Measurements from ENCODE around the gene PDZD8.
"Not testable (repeated sequence)": the region's sequence is repeated elsewhere in the genome, so short reads cannot be mapped to it uniquely, and the experiment has no call there.

Gene PDZD8

DNA sequence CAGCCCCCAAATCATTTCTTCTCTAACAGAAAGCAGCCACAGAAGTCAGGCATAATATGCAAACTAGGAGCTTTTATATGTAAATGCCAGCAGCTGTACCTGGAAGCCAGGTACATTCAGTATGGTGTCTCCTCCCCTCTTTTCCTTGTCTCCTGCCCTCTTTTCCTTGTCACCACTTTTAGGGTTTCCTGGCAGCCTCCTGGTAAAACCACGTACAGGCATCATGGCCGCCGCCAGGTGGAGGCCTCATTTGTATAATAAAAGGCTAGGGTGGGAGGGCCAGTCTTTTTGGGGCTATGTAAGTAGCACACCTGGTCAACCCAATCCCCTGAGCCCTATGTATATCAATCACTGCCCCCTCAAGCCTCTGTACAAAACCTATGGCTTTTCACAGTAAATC, 28.7 kb downstream of the PDZD8 start:
- DNase-seq = no peak

DNA sequence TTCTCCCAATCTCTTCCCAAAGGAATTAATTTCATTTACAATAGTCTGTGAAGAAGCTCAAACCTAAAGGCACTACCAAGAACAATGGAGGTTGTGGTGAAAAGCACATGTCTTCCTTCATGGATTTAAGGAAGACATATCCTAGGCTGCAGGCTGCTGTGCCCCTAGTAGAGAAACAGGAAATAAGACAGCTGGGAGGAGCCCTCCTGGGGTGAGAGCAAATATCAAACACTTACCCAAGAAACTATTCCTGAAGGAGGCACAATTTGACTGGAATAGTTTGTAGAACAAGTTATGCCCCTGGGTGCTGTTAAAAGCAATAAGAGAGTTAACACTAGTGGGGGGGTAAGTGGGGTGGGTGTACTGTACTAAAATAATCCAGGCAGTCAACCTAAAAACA, 30.1 kb downstream of the PDZD8 start:
- DNase-seq = no peak

GRCh38 chr10:117342641-117343040, 32.6 kb downstream of the PDZD8 start:
- DNase-seq = no peak

- DNase-seq = no peak
Observed at GRCh38 chr10:117341061-117341460, 34.2 kb downstream of the PDZD8 start.

DNA sequence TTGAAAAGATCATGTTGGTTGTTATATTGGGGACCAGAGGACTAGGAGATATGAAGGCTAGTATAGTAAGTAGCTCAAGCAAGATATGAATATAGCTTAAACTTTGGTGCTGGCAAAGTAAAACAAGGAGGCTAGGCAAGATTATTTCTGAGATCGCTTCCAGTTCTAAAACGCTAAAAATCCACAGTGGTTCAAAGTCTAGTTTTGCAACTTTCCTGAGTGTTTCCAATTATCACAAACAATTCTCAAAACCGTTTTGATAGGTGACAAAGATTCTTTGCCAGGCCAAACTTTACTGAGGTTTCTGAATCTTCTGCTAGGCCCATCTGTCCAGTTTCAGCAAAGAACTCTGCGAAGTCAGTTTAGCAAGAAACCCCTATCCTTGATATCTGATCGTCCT, 35.3 kb downstream of the PDZD8 start:
- no peak for DNase-seq

- DNase-seq = no peak
Observed at GRCh38 chr10:117339578-117339977, 35.7 kb downstream of the PDZD8 start.

DNA sequence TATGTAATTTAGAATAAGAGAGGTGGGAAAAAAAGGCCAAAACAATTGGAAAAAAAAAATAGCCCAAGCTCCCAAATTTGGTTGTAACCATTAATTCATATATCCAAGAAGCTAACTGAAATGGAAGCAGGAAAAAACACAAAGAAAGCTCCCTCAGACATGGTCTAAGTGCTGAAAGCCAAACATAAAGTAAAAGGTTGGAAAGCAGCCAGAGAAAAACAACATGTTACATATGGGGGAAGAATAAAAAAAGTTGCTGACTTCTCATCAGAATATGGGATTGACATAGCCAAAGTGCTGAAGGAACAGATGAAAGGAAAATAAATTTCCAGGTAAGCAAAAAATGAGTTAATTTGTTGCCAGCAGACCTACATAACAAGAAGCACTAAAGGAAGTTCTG, 40.3 kb downstream of the PDZD8 start:
- DNase-seq = no peak

DNA sequence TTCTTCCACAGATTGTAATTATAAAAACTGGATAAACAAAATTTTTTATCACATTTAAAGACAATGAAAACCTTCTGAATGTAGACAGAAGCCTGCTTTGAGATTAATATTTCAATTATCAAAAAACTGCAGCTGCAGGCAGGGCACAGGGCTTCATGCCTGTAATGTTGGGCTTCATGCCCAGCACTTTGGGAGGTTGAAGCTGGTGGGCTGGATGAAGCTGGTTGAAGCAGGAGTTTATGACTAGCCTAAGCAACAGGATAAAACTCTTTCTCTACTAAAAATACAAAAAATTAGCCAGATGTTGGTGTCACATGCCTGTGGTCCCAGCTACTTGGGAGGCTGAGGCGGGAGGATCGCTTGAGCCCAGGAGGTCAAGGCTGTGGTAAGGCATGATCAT, 41.2 kb downstream of the PDZD8 start:
- DNase-seq = no peak

DNA sequence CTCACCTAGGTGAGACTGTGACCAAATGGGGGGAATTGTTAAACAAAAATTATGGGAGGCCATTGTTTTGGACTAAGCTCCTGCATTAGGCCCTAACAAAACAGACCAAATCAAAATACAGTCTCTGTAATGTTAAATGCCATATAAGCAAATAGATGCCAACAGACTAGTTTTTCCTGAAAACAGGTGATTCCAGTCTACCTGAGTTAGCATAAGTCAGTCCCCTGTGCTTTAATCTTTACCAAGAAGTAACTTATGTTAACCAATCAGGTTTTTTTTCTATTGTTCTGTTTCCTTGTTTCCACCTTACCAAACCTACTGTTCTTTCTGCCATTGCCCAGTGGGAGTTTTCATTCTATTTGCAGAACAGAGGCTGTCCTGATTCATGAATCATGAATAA, 48.0 kb downstream of the PDZD8 start:
- DNase-seq = no peak

- DNase-seq = no peak
Observed at GRCh38 chr10:117324367-117324766, 50.9 kb downstream of the PDZD8 start.

- DNase-seq = no peak
Observed at GRCh38 chr10:117322260-117322659, 53.0 kb downstream of the PDZD8 start.

DNA sequence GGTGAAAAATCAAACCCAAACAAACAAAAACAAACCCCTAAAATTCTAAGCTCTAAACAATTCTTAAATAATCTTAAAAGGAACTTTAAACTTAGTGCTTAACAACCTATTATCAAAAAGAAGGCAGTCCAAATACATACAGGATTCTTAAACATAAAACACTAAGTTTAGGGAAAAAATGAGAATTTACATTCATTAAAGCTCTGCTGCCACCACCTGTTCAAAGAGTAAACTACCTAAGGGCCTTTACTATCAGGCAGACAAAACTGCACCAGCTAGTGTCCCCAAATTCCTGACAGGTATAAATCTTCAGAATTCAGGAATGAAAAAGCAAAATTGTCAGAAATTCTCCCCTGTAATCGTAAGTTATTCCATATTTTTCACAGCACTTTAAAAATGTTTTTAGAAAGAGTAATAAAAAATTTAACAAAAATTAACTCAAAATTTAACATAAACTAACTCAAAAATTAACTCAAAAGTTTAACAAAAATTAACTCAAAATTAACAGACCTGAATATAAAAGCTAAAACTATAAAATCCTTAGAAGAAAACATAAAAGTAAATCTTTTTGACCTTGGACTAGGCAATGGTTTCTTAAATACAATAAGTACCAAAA, 55.1 kb downstream of the PDZD8 start:
- DNase-seq = no peak

DNA sequence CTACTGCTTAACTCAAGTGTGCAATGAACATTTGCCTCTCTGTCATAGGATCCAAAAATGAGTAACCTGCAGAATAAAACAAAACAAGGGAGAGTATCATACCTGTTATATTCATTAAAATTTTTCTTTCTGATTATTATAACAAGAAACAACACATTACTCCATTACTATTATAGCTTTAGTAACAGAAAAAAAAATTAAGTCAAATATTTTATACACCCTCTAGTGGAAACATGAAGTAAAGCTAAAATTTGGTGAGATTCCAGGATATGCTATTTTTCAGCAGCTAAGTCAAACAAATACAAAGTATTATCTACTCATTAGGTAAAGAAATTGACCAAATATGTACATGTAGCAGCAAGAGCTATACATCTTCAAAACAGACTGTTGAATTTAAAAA, 56.3 kb downstream of the PDZD8 start:
- no peak for DNase-seq

DNA sequence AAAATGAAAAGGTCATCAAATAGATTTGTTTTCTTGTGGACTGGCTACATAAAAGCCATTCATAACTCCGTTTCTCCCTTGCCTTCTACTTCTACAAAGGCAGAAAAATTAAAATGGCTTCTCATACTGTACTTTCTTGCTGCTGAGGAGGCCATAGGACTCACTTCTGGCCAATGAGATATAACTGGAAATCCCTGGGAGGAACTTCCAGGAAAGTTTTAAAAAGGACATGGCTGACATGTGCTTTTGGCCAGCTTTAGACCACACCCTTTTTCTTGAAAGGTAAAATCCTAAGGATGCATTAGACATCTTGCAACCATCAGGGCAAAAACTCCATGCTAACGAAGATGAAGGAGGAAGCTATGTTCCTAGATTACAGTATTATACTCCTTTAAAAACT, 58.5 kb downstream of the PDZD8 start:
- no peak for DNase-seq

- DNase-seq = no peak
Observed at GRCh38 chr10:117313641-117314040, 61.6 kb downstream of the PDZD8 start.

DNA sequence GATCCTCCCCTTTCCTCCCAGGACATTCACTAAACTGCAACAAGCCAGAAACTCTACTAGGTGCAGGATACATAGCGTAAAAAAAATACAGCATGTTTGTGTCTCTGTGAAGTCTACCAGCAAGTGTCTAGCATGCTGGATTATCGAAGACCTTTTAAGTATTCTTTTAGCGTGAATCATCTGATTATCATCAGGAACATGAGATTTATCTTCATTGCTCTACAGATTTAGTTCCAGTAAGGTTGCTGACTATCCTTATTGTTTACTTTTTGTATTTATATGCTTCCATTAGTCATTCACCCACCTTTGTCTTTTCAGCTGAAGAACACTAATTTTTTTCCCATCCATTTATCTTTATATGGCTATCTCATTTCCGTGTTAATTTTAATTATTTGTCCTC, 62.8 kb downstream of the PDZD8 start:
- DNase-seq = no peak

DNA sequence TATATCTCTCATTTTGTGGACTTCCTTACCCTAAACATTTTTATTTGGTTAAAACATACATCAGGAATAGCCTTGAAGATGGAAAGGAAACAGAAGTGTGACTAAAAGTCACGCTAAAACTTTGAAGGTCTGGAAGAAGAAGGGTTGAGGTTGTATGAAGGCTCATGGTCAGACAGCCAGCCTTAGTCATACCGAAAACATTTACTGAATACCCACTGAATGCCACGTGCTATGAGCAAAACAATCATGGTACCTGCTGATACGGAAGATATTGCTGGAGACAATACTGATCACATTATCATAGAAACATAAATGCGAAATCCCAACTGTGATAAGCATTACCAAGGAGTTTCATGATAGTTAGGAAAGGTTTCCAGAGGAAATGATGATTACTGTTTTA, 64.0 kb downstream of the PDZD8 start:
- no peak for DNase-seq

DNA sequence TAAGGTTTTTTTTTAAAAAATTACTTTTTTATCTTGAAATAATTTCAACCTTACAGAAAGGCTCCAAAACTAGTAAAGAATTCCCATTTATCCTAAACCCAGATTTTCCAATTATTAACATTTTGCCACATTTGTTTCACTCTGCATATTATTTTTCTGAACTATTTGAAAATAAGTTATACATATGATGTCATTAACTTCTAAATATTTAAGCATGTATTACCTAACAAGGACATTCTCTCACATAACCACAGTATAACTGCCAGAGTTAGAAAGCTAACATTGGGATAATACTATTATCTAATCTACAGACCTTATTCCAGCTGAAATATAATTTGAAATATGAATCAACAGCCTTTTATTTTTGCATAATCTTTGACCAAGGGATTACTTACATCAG, 68.6 kb downstream of the PDZD8 start:
- DNase-seq = no peak

GRCh38 chr10:117303451-117303850, 71.8 kb downstream of the PDZD8 start:
- DNase-seq = not testable (repeated sequence)

GRCh38 chr10:117300671-117301070, 74.6 kb downstream of the PDZD8 start:
- no peak for DNase-seq

- no peak for DNase-seq
Observed at GRCh38 chr10:117299435-117299834, 75.8 kb downstream of the PDZD8 start.

- no peak for DNase-seq
Observed at GRCh38 chr10:117298219-117298618, 77.0 kb downstream of the PDZD8 start.

DNA sequence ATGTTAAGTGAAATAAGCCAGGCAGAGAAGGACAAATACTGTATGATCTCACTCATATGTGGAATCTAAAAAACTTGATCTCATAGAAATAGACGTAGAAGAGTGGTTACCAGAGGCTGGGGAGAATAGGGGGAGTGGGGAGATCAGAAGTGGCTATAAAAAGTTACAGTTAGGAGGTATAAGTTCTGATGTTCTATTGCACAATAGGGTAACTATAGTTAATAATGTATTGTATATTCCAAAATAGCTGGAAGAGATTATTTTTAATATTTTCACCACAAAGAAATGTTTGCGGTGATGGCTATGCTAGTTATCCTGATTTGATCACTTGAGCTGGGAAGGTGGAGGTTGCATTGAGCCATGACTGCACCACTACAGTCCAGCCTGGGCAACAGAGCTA, 80.5 kb downstream of the PDZD8 start:
- no peak for DNase-seq

- no peak for DNase-seq
Observed at GRCh38 chr10:117294039-117294645, 81.1 kb downstream of the PDZD8 start.

DNA sequence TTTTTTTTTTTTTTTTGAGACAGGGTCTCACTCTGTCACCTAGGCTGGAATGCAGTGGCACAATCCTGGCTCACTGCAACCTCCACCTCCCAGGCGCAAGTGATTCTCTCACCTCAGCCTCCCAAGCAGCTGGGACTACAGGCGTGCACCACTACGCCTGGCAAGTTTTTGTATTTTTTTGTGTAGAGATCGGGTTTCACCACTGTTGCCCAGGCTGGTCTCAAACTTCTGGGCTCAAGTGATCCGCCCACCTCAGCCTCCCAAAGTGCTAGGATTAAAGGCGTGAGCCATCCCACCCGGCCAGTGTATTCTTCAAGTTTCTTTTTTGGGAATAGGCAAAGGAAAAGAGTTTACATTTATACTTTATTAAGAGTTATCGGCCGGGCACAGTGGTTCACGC, 84.4 kb downstream of the PDZD8 start:
- not testable (repeated sequence) for DNase-seq

Measured in activated CD8-positive, alpha-beta memory T cell treated with anti-CD3 and anti-CD28 coated beads, Interleukin-2, amount 50 U/mL, for 48 hours (primary cell).